Measurements from ENCODE around the gene OR51G2. TPM values are rescaled to one million over a fixed set of nuclear protein-coding genes. Genes with fewer than 3 reads are reported as not detected.

Gene OR51G2
- total RNA-seq = not detected in 2 replicates

GRCh38 chr11:4919250-4919649 is at the start of gene OR51G2:
TSS of gene OR51G2 (minus strand) at chr11:4919350. CDS start at chr11:4915663, 3,687 bp downstream.

GRCh38 chr11:4955613-4956012 is 36.5 kb upstream of the OR51G2 start, which contains the start of gene OR51A2:
TSS of gene OR51A2 (minus strand) at chr11:4955713. CDS start at chr11:4955713, 0 bp downstream.

GRCh38 chr11:4947505-4947904 is 28.4 kb upstream of the OR51G2 start, which contains the start of gene OR51A4:
TSS of gene OR51A4 (minus strand) at chr11:4947605. CDS start at chr11:4947100, 505 bp downstream.

DNA sequence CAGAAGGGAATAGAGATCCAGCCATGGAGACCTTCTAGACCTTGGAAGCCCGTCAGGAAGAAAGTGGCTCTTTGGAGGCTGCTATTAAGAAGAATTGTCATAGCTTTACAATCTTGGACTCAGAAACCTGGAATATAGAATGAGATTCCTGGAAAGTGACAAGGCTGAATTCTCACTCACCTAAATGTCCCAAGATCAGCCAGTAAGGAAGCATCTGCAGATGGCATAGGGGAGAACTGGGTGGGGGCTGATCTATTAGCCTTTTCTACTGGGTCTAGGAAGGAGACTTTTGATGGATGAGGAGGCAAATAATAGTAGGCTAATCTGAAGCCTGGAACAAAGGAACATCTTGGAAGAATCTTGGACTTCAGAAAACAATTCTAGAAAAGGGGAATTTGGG is 5.1 kb upstream of the OR51G2 start, which contains the start of gene OR51G1:
Gene OR51G1 (minus strand): TSS at position 101 of the 400 bp plus-strand sequence. CDS start 0 bp downstream, at position 101.

DNA sequence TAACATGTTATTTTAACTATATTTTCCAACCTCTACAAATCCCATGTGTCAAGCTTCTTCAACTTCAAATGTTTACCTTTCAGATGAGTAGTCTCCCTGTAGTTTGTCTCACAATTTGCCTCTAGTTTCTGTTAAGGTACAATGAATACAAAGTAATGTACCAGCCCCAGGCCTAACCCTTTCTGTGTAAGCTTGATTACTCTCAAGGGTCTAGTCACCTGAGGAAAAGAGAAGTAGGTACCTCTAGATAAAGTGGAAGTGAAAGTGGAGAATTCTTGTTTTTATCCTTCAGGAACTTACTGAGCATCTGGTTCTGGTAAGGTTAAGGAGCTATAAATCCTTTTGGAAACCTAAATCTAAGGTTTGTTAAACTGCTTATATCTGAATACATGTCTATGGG is 15.7 kb downstream of the OR51G2 start, which contains the start of gene OR51A7:
Gene OR51A7 (plus strand): TSS at position 300 of the 400 bp plus-strand sequence. CDS start 3,587 bp downstream, outside the sequence.

DNA sequence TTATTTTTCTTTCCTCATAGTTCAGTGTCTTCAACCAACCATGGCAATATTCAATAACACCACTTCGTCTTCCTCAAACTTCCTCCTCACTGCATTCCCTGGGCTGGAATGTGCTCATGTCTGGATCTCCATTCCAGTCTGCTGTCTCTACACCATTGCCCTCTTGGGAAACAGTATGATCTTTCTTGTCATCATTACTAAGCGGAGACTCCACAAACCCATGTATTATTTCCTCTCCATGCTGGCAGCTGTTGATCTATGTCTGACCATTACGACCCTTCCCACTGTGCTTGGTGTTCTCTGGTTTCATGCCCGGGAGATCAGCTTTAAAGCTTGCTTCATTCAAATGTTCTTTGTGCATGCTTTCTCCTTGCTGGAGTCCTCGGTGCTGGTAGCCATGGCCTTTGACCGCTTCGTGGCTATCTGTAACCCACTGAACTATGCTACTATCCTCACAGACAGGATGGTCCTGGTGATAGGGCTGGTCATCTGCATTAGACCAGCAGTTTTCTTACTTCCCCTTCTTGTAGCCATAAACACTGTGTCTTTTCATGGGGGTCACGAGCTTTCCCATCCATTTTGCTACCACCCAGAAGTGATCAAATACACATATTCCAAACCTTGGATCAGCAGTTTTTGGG is 37.2 kb downstream of the OR51G2 start, which contains the start of gene OR51T1:
Gene OR51T1 (plus strand): TSS at position 41 of the 641 bp plus-strand sequence. CDS start 0 bp downstream, at position 41.

Other genes starting within 250 kb of the OR51G2 start
- gene OR51E2, start 221.5 kb downstream of the OR51G2 start, total RNA-seq = 0.09 TPM in 1 of 2 replicates, not detected in the other
- not detected in 2 replicates for gene MMP26, start 214.6 kb downstream of the OR51G2 start, total RNA-seq
- gene OR51F1, start 149.4 kb downstream of the OR51G2 start, total RNA-seq = not detected in 2 replicates
- not detected in 2 replicates for gene OR52R1, start 115.0 kb downstream of the OR51G2 start, total RNA-seq
- not detected in 2 replicates for gene OR51F2, start 98.0 kb downstream of the OR51G2 start, total RNA-seq
- not detected in 2 replicates for gene OR51S1, start 70.1 kb downstream of the OR51G2 start, total RNA-seq
- gene OR51T1, start 37.5 kb downstream of the OR51G2 start, total RNA-seq = not detected in 2 replicates
- not detected in 2 replicates for gene OR51A7, start 15.6 kb downstream of the OR51G2 start, total RNA-seq
- not detected in 2 replicates for gene OR51G1, start 5.0 kb upstream of the OR51G2 start, total RNA-seq
- gene OR51A4, start 28.3 kb upstream of the OR51G2 start, total RNA-seq = not detected in 2 replicates
- gene OR51A2, start 36.4 kb upstream of the OR51G2 start, total RNA-seq = not detected in 2 replicates
- under 0.01 TPM in 1 of 2 replicates, not detected in the other for gene OR51L1, start 75.5 kb upstream of the OR51G2 start, total RNA-seq
- gene OR52J3, start 127.2 kb upstream of the OR51G2 start, total RNA-seq = not detected in 2 replicates
- gene OR52E2, start 140.3 kb upstream of the OR51G2 start, total RNA-seq = not detected in 2 replicates
- gene OR52E1, start 150.2 kb upstream of the OR51G2 start, total RNA-seq = not detected in 2 replicates
- gene OR52A5, start 219.0 kb upstream of the OR51G2 start, total RNA-seq = not detected in 2 replicates
- not detected in 2 replicates for gene OR52A1, start 235.4 kb upstream of the OR51G2 start, total RNA-seq

Data from smooth muscle cell of bladder (primary cell).